ENCODE data around the gene LUM.

LUM gene

GRCh38 chr12:91154131-91154530 is 42.8 kb upstream of the LUM start:
- H3K27ac ChIP-seq (ENCODE audit: low read depth, low read length, poor library complexity, severe bottlenecking), result no peak overlapping the region
- no peaks in the 10 kb centered on the region for H3K36me3 ChIP-seq (ENCODE audit: insufficient read depth, low read length)
- no peaks in the 10 kb centered on the region for H4K20me1 ChIP-seq (ENCODE audit: insufficient read depth, low read length)
- no peaks in the 10 kb centered on the region for H3K27me3 ChIP-seq (ENCODE audit: insufficient read depth, low read length)
- H3K4me3 ChIP-seq (ENCODE audit: low read depth, low read length, poor library complexity, severe bottlenecking), result no peak overlapping the region
- H3F3A ChIP-seq (ENCODE audit: insufficient read depth, low read length), result no peaks in the 10 kb centered on the region
- H3K4me2 ChIP-seq (ENCODE audit: low read length), result no peak overlapping the region
- no peaks in the 10 kb centered on the region for H3K4me1 ChIP-seq (ENCODE audit: insufficient read depth, low read length, severe bottlenecking)
- no peak overlapping the region for H2AFZ ChIP-seq (ENCODE audit: low read length)
- TF ChIP-seq EZH2 (IDR thresholded peaks at IDR 0.05; ENCODE audit: borderline replicate concordance, low read length) (no peak), CTCF (IDR thresholded peaks at IDR 0.05; ENCODE audit: low read length) (no peak)
- no peak overlapping the region for H3K9ac ChIP-seq (ENCODE audit: low read length)
- no peaks in the 10 kb centered on the region for H3K9me3 ChIP-seq (ENCODE audit: low read length)
- H3K79me2 ChIP-seq (ENCODE audit: insufficient read depth, low read length), result no peaks in the 10 kb centered on the region
- no peaks in the 10 kb centered on the region for H3K9me2 ChIP-seq (ENCODE audit: low read depth, low read length)

- H3K27ac ChIP-seq (ENCODE audit: low read depth, low read length, poor library complexity, severe bottlenecking), result no peak overlapping the region
- H3K9me2 ChIP-seq (ENCODE audit: low read depth, low read length), result no peaks in the 10 kb centered on the region
These were observed 32.8 kb upstream of the LUM start for GRCh38 chr12:91144053-91144452.

GRCh38 chr12:91143206-91143605 is 31.9 kb upstream of the LUM start:
- H3K9me3 ChIP-seq (ENCODE audit: low read length), result no peaks in the 10 kb centered on the region
- TF ChIP-seq CTCF (IDR thresholded peaks at IDR 0.05; ENCODE audit: low read length) (no peak), EZH2 (IDR thresholded peaks at IDR 0.05; ENCODE audit: borderline replicate concordance, low read length) (no peak)
- no peak overlapping the region for H3K9ac ChIP-seq (ENCODE audit: low read length)
- H3K4me1 ChIP-seq (ENCODE audit: insufficient read depth, low read length, severe bottlenecking), result no peaks in the 10 kb centered on the region
- H3K27ac ChIP-seq (ENCODE audit: low read depth, low read length, poor library complexity, severe bottlenecking), result no peak overlapping the region
- H4K20me1 ChIP-seq (ENCODE audit: insufficient read depth, low read length), result no peaks in the 10 kb centered on the region
- no peaks in the 10 kb centered on the region for H3K9me2 ChIP-seq (ENCODE audit: low read depth, low read length)
- H3K4me2 ChIP-seq (ENCODE audit: low read length), result no peak overlapping the region
- H3K4me3 ChIP-seq (ENCODE audit: low read depth, low read length, poor library complexity, severe bottlenecking), result no peak overlapping the region
- no peaks in the 10 kb centered on the region for H3K27me3 ChIP-seq (ENCODE audit: insufficient read depth, low read length)
- no peaks in the 10 kb centered on the region for H3K79me2 ChIP-seq (ENCODE audit: insufficient read depth, low read length)
- no peaks in the 10 kb centered on the region for H3K36me3 ChIP-seq (ENCODE audit: insufficient read depth, low read length)
- no peak overlapping the region for H2AFZ ChIP-seq (ENCODE audit: low read length)
- H3F3A ChIP-seq (ENCODE audit: insufficient read depth, low read length), result no peaks in the 10 kb centered on the region

More at GRCh38 chr12:91144053-91144452, 32.8 kb upstream of the LUM start:
- Histone ChIP-seq H3K9me3 (ENCODE audit: low read length) (no peaks in the 10 kb centered on the region), H3K9ac (ENCODE audit: low read length) (no peak overlapping the region), H3K4me3 (ENCODE audit: low read depth, low read length, poor library complexity, severe bottlenecking) (no peak overlapping the region), H2AFZ (ENCODE audit: low read length) (no peak overlapping the region), H3K79me2 (ENCODE audit: insufficient read depth, low read length) (no peaks in the 10 kb centered on the region), H4K20me1 (ENCODE audit: insufficient read depth, low read length) (no peaks in the 10 kb centered on the region), H3F3A (ENCODE audit: insufficient read depth, low read length) (no peaks in the 10 kb centered on the region), H3K4me1 (ENCODE audit: insufficient read depth, low read length, severe bottlenecking) (no peaks in the 10 kb centered on the region), H3K36me3 (ENCODE audit: insufficient read depth, low read length) (no peaks in the 10 kb centered on the region), H3K27me3 (ENCODE audit: insufficient read depth, low read length) (no peaks in the 10 kb centered on the region), H3K4me2 (ENCODE audit: low read length) (no peak overlapping the region)
- TF ChIP-seq CTCF (IDR thresholded peaks at IDR 0.05; ENCODE audit: low read length), result no peak
- no peak for TF ChIP-seq EZH2 (IDR thresholded peaks at IDR 0.05; ENCODE audit: borderline replicate concordance, low read length)

All from OCI-LY1 (cell line).